Lower lobe of right lung (tissue), 2 donors: ENCODE results near the gene WDR83. TPM values are rescaled to one million over a fixed set of nuclear protein-coding genes. Genes with fewer than 3 reads are reported as not detected.
A peak's percentile ranks its signal among the peaks of the same experiment; 100 is the strongest.

Source experiments
- ATAC-seq, 2 donors: fragments of 200-7000 bp; cut with Tn5 transposase; one replicate each; pipeline ENCODE4 v1.9.1; 2020 to 2022; ENCODE audit warnings: mild to moderate bottlenecking in 2 of 2, moderate library complexity in 2 of 2
- DNase-seq: peaks from one replicate; pipeline ENCODE4 v3.0.0-alpha.2; 2020
- H3K27ac ChIP-seq: fragments of 200-600 bp; one replicate; pipeline ENCODE4 v1.8.0; 2022
- H3K27me3 ChIP-seq: fragments of 200-600 bp; one replicate; pipeline ENCODE4 v1.8.0; 2022; ENCODE audit warnings: low read depth
- H3K36me3 ChIP-seq: fragments of 200-600 bp; one replicate; pipeline ENCODE4 v1.8.0; 2022; ENCODE audit warnings: mild to moderate bottlenecking
- H3K4me1 ChIP-seq: fragments of 200-600 bp; one replicate; pipeline ENCODE4 v1.8.0; 2022
- H3K4me3 ChIP-seq: fragments of 200-600 bp; one replicate; pipeline ENCODE4 v1.8.0; 2022; ENCODE audit warnings: mild to moderate bottlenecking
- H3K9me3 ChIP-seq: fragments of 200-600 bp; one replicate; pipeline ENCODE4 v1.8.0; 2022
- intact Hi-C: fragments of 100-400 bp; cut with DNase I; formaldehyde crosslinking; loops from one replicate; pipeline ENCODE4 v1.11.0; 2022
- total RNA-seq: library from RNA; stranded (reverse); fragmentation: NEBNext Ultra II Directional; extraction: Animal tissue kit (Norgen Biotek cat#: 25700); gene quantifications from one replicate; pipeline ENCODE4 v1.2.1, GENCODE V29; 2021
- TF ChIP-seq, protein P1 (sequence below): fragments of 200-600 bp; IDR thresholded peaks from one replicate; pipeline ENCODE4 v1.8.0; 2022; ENCODE audit warnings: antibody characterized with exemption, mild to moderate bottlenecking
- donor health status: DM: no; HTN: yes; CAD: no; lungs with severe emphysema.

Gene WDR83
- total RNA-seq, 1 donor from 2014 or later, result 8.6 TPM

- no peaks in the 10 kb centered on the region for H3K9me3 ChIP-seq
- intact Hi-C loops, result no loop called here
- H3K36me3 ChIP-seq, result peaks cover 38% of the 10 kb centered on the region
- H3K4me1 ChIP-seq, result peaks cover 50% of the 10 kb centered on the region
- DNase-seq, result no peak
- TF ChIP-seq, protein P1, sequence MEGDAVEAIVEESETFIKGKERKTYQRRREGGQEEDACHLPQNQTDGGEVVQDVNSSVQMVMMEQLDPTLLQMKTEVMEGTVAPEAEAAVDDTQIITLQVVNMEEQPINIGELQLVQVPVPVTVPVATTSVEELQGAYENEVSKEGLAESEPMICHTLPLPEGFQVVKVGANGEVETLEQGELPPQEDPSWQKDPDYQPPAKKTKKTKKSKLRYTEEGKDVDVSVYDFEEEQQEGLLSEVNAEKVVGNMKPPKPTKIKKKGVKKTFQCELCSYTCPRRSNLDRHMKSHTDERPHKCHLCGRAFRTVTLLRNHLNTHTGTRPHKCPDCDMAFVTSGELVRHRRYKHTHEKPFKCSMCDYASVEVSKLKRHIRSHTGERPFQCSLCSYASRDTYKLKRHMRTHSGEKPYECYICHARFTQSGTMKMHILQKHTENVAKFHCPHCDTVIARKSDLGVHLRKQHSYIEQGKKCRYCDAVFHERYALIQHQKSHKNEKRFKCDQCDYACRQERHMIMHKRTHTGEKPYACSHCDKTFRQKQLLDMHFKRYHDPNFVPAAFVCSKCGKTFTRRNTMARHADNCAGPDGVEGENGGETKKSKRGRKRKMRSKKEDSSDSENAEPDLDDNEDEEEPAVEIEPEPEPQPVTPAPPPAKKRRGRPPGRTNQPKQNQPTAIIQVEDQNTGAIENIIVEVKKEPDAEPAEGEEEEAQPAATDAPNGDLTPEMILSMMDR, result no peak
- no peaks in the 10 kb centered on the region for H3K27me3 ChIP-seq
- H3K4me3 ChIP-seq, result peak overlapping the region; percentile 95
- ATAC-seq, result no peak
- H3K27ac ChIP-seq, result no peak overlapping the region
These were observed 1.2 kb downstream of the WDR83 start for GRCh38 chr19:12667731-12668302.

GRCh38 chr19:12668346-12668745 lies 1.7 kb downstream of the WDR83 start:
- DNase-seq (no peak), ATAC-seq (no peak)
- Histone ChIP-seq H3K27me3 (no peaks in the 10 kb centered on the region), H3K27ac (peak overlapping the region; percentile 98), H3K36me3 (peaks cover 38% of the 10 kb centered on the region), H3K4me3 (peak overlapping the region; percentile 95), H3K9me3 (no peaks in the 10 kb centered on the region), H3K4me1 (peaks cover 50% of the 10 kb centered on the region)
- intact Hi-C loops, result no loop called here
- TF ChIP-seq, protein P1, result no peak

DNA sequence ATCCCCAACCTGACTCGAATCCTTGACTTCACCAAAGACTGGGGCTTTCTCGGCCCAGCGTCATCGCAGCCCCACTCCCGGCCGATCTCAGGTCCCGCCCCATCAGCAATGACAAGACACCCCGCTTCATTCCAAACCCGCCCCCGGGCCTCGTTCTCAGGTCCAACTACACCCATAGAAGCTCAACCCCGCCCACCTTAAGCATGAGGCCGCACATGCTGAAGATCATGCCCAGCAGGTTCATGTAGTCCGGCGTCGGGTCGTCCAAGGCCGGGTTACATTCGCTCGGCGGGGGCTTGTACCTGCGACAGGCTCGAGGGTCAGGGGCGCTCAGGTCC lies 2.3 kb downstream of the WDR83 start:
- DNase-seq, result peak; percentile 76
- peak; percentile 8 to 25 for ATAC-seq
- TF ChIP-seq, protein P1, result no peak
- Histone ChIP-seq H3K4me1 (peaks cover 50% of the 10 kb centered on the region), H3K4me3 (peak overlapping the region; percentile 95), H3K27me3 (no peaks in the 10 kb centered on the region), H3K9me3 (no peaks in the 10 kb centered on the region), H3K27ac (peak overlapping the region; percentile 98), H3K36me3 (peaks cover 38% of the 10 kb centered on the region)
- intact Hi-C loops, result no loop called here

GRCh38 chr19:12669270-12670158 lies 2.9 kb downstream of the WDR83 start:
- Histone ChIP-seq H3K4me1 (peaks cover 46% of the 10 kb centered on the region), H3K4me3 (peak overlapping the region; percentile 95), H3K27ac (peak overlapping the region; percentile 98), H3K9me3 (no peaks in the 10 kb centered on the region), H3K36me3 (peaks cover 38% of the 10 kb centered on the region), H3K27me3 (no peaks in the 10 kb centered on the region)
- ATAC-seq (peak; percentile 66 to 82), DNase-seq (peak; percentile 86)
- intact Hi-C loops, result no loop called here
- TF ChIP-seq, protein P1, result peak; percentile 15

- intact Hi-C loops, result no loop called here
- no peak for ATAC-seq
These were observed 3.7 kb downstream of the WDR83 start for GRCh38 chr19:12670159-12670928.

More at GRCh38 chr19:12670159-12670928, 3.7 kb downstream of the WDR83 start:
- Histone ChIP-seq H3K4me3 (peak overlapping the region; percentile 95), H3K9me3 (no peaks in the 10 kb centered on the region), H3K4me1 (peaks cover 40% of the 10 kb centered on the region), H3K27me3 (no peaks in the 10 kb centered on the region), H3K27ac (peak overlapping the region; percentile 98), H3K36me3 (peaks cover 40% of the 10 kb centered on the region)
- TF ChIP-seq, protein P1, result no peak
- no peak for DNase-seq
